GM12872 (cell line): ENCODE data around the gene ZFY.

Experiments
- CTCF ChIP-seq: IDR thresholded peaks from 3 replicates; pipeline ENCODE4 v1.5.1; 2011; ENCODE audit warnings: low read depth, mild to moderate bottlenecking, low read length, moderate library complexity; ENCODE audit not compliant: insufficient read depth

Gene ZFY

GRCh38 chrY:3003846-3004245 lies 68.7 kb downstream of the ZFY start:
- no peak for TF ChIP-seq CTCF

GRCh38 chrY:3007967-3008366 lies 72.8 kb downstream of the ZFY start:
- TF ChIP-seq CTCF: no peak

- TF ChIP-seq CTCF: no peak
Observed at GRCh38 chrY:3012226-3012625, 77.0 kb downstream of the ZFY start.

GRCh38 chrY:3016594-3016993 lies 81.4 kb downstream of the ZFY start:
- no peak for TF ChIP-seq CTCF

- TF ChIP-seq CTCF: no peak
Observed at GRCh38 chrY:3018546-3018945, 83.4 kb downstream of the ZFY start.

- TF ChIP-seq CTCF: no peak
Observed at GRCh38 chrY:3019584-3019983, 84.4 kb downstream of the ZFY start.

- TF ChIP-seq CTCF: no peak
Observed at GRCh38 chrY:3021176-3021575, 86.0 kb downstream of the ZFY start.

GRCh38 chrY:3023606-3024005 lies 88.4 kb downstream of the ZFY start:
- TF ChIP-seq CTCF: no peak
